ENCODE data around the gene XIAP.
"Not testable (repeated sequence)": the region's sequence is repeated elsewhere in the genome, so short reads cannot be mapped to it uniquely, and the experiment has no call there.

Gene XIAP

DNA sequence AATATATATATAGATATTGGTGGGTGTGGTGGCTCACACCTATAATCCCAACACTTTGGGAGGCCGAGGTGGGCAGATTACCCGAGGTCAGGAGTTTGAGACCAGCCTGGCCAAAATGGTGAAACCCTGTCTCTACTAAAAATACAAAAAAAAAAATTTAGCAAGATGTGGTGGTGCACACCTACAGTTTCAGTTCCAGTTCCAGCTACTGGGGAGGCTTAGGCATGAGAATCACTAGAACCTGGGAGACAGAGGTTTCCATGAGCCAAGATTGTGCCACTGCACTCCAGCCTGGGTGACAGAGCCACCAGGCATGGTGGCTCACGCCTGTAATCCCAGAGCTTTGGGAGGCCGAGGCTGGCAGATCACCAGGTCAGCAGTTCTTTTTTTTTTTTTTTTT is 14.7 kb upstream of the XIAP start:
- H3K27ac ChIP-seq (ENCODE audit: low read depth, low read length); H3K4me1 ChIP-seq (ENCODE audit: control insufficient read depth in 1 of 2, insufficient read depth in 2 of 2, low read length in 2 of 2); H3K9ac ChIP-seq (ENCODE audit: low read depth in 1 of 2, low read length in 2 of 2); H3K9me3 ChIP-seq (ENCODE audit: control insufficient read depth in 1 of 2, low read length in 2 of 2); H3K27me3 ChIP-seq (ENCODE audit: control insufficient read depth in 1 of 2, insufficient read depth in 2 of 2, low read length in 2 of 2); H3K36me3 ChIP-seq (ENCODE audit: control insufficient read depth in 1 of 2, insufficient read depth in 2 of 2, low read length in 2 of 2); H3K4me3 ChIP-seq (ENCODE audit: low read depth in 1 of 2, low read length in 2 of 2): not testable (repeated sequence)

DNA sequence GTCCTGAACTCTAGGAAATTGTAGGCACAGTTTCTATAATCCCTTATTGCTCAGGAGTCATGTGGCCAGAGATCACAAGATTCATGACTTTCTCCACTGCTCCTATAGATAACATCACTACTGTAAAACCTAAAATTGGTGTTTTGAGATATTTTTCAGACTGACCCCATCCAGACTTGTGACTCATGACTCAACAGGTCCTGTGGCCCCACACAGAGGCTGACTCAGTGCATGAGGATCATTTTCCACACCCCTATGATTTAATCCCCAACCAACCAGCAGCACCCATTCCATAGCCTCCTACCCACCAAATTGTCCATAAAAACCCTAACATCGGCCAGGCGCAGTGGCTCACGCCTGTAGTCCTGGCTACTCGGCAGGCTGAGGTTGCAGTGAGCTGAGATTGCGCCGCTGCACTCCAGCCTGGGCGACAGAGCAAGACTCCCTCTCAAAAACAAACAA is 13.2 kb upstream of the XIAP start:
- Histone ChIP-seq H3K36me3 (ENCODE audit: control insufficient read depth in 1 of 2, insufficient read depth in 2 of 2, low read length in 2 of 2) (no peaks in the 10 kb centered on the region), H3K27ac (ENCODE audit: low read depth, low read length) (no peak overlapping the region), H3K4me3 (ENCODE audit: low read depth in 1 of 2, low read length in 2 of 2) (no peak overlapping the region), H3K27me3 (ENCODE audit: control insufficient read depth in 1 of 2, insufficient read depth in 2 of 2, low read length in 2 of 2) (no peaks in the 10 kb centered on the region), H3K9me3 (ENCODE audit: control insufficient read depth in 1 of 2, low read length in 2 of 2) (no peaks in the 10 kb centered on the region), H3K4me1 (ENCODE audit: control insufficient read depth in 1 of 2, insufficient read depth in 2 of 2, low read length in 2 of 2) (no peaks in the 10 kb centered on the region), H3K9ac (ENCODE audit: low read depth in 1 of 2, low read length in 2 of 2) (no peak overlapping the region)

DNA sequence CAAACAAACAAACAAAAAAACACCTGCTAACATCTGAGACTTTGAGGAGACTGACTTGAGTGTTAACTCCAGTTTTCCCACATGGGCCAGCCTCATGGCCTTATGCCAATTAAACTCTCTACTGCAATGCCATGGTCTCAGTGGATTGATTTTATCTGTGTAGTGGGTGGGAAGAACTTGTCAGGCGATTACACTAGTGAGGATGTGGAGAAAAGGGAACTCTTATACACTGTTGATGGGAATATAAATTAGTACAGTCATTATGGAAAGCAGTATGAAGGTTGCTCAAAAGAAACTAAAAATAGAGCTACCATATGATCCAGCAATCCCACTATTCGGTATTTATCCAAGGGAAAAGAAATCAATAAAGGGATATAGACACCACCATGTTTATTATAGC is 12.8 kb upstream of the XIAP start:
- no peaks in the 10 kb centered on the region for H3K9me3 ChIP-seq (ENCODE audit: control insufficient read depth in 1 of 2, low read length in 2 of 2)
- H3K27me3 ChIP-seq (ENCODE audit: control insufficient read depth in 1 of 2, insufficient read depth in 2 of 2, low read length in 2 of 2), result no peaks in the 10 kb centered on the region
- no peak overlapping the region for H3K9ac ChIP-seq (ENCODE audit: low read depth in 1 of 2, low read length in 2 of 2)
- H3K36me3 ChIP-seq (ENCODE audit: control insufficient read depth in 1 of 2, insufficient read depth in 2 of 2, low read length in 2 of 2), result no peaks in the 10 kb centered on the region
- no peak overlapping the region for H3K27ac ChIP-seq (ENCODE audit: low read depth, low read length)
- H3K4me1 ChIP-seq (ENCODE audit: control insufficient read depth in 1 of 2, insufficient read depth in 2 of 2, low read length in 2 of 2), result no peaks in the 10 kb centered on the region
- H3K4me3 ChIP-seq (ENCODE audit: low read depth in 1 of 2, low read length in 2 of 2), result no peak overlapping the region

DNA sequence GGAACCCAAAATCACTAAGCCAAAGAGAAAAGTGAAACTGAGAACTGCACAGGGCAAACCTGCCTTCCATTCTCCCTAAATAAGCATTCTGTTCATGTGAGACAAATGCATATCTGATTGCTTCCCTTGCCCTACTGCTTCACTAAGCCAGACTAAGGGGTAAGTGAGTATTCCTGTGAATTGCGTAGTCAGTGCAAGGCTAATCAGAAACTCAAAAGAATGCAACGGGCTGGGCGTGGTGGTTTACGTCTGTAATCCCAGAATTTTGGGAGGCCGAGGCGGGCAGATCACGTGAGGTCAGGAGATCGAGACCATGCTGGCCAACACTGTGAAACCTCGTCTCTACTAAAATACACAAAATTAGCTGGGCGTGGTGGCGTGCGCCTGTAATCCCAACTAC is 10.8 kb upstream of the XIAP start:
- no peak overlapping the region for H3K27ac ChIP-seq (ENCODE audit: low read depth, low read length)
- no peak overlapping the region for H3K4me3 ChIP-seq (ENCODE audit: low read depth in 1 of 2, low read length in 2 of 2)
- no peaks in the 10 kb centered on the region for H3K9me3 ChIP-seq (ENCODE audit: control insufficient read depth in 1 of 2, low read length in 2 of 2)
- H3K9ac ChIP-seq (ENCODE audit: low read depth in 1 of 2, low read length in 2 of 2), result no peak overlapping the region
- H3K36me3 ChIP-seq (ENCODE audit: control insufficient read depth in 1 of 2, insufficient read depth in 2 of 2, low read length in 2 of 2), result no peaks in the 10 kb centered on the region
- no peaks in the 10 kb centered on the region for H3K4me1 ChIP-seq (ENCODE audit: control insufficient read depth in 1 of 2, insufficient read depth in 2 of 2, low read length in 2 of 2)
- H3K27me3 ChIP-seq (ENCODE audit: control insufficient read depth in 1 of 2, insufficient read depth in 2 of 2, low read length in 2 of 2), result no peaks in the 10 kb centered on the region

DNA sequence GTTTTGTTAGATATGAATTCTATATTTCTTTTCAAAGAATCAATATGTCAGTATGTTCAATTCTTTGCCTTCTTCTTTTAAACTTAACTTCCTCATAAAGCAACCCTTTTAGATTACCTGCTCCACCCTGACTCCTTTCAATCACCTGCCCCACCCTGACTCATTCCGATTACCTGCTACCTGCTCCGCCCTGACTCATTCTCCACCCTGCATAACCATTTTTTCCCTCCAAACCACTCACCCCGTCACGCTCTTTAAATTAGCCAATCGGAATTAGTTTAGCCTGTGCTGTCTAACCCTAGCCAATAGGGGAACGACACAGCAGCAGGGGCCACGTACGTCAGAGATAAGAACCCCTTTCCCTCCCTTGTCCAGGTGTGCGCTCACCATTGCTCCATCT is 9.9 kb upstream of the XIAP start:
- not testable (repeated sequence) for H3K27ac ChIP-seq (ENCODE audit: low read depth, low read length); H3K9ac ChIP-seq (ENCODE audit: low read depth in 1 of 2, low read length in 2 of 2); H3K4me1 ChIP-seq (ENCODE audit: control insufficient read depth in 1 of 2, insufficient read depth in 2 of 2, low read length in 2 of 2); H3K4me3 ChIP-seq (ENCODE audit: low read depth in 1 of 2, low read length in 2 of 2); H3K27me3 ChIP-seq (ENCODE audit: control insufficient read depth in 1 of 2, insufficient read depth in 2 of 2, low read length in 2 of 2); H3K9me3 ChIP-seq (ENCODE audit: control insufficient read depth in 1 of 2, low read length in 2 of 2); H3K36me3 ChIP-seq (ENCODE audit: control insufficient read depth in 1 of 2, insufficient read depth in 2 of 2, low read length in 2 of 2)

DNA sequence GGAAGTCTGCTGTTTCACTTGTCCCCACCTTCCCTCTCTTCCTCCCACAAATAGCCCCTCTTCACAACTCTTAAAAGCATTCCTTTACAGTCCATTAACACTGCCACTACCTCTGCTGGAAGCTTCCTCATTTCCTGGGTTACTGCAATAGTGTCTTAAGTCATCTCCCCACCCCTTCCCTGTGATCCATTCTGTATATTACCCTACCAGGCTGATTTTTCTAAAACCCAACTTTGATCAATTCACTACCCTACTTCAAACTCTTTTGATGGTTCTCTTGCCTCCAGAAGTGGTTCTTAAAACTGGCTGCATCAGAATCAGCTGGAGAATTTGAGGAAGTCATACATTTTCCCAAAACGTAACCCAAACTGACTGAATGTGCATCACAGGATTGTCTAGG is 8.8 kb upstream of the XIAP start:
- Histone ChIP-seq H3K9me3 (ENCODE audit: control insufficient read depth in 1 of 2, low read length in 2 of 2) (no peaks in the 10 kb centered on the region), H3K36me3 (ENCODE audit: control insufficient read depth in 1 of 2, insufficient read depth in 2 of 2, low read length in 2 of 2) (no peaks in the 10 kb centered on the region), H3K9ac (ENCODE audit: low read depth in 1 of 2, low read length in 2 of 2) (no peak overlapping the region), H3K4me1 (ENCODE audit: control insufficient read depth in 1 of 2, insufficient read depth in 2 of 2, low read length in 2 of 2) (no peaks in the 10 kb centered on the region), H3K4me3 (ENCODE audit: low read depth in 1 of 2, low read length in 2 of 2) (no peak overlapping the region), H3K27ac (ENCODE audit: low read depth, low read length) (no peak overlapping the region), H3K27me3 (ENCODE audit: control insufficient read depth in 1 of 2, insufficient read depth in 2 of 2, low read length in 2 of 2) (no peaks in the 10 kb centered on the region)

DNA sequence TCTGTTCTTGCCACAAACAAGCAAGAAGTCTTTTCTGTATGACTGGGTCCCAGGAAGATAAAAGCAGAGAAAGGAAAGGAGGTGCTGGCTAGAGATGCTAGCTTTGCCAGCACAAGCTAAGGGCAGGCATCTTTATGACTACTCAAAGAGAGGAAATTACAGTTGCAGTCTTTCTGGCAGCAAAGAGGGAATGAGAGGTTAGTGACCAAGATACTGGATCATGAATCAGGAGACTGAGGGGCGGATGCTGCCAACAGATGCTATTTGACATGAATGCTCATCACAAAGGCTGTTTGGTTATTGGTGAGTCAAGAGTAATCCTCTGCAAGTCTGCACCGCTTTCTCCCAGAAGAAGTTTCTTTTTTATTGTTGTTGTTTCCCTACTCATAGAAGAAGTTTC is 5.5 kb upstream of the XIAP start:
- H3K4me1 ChIP-seq (ENCODE audit: control insufficient read depth in 1 of 2, insufficient read depth in 2 of 2, low read length in 2 of 2), result peaks cover 3 to 7% of the 10 kb centered on the region in 2 donors
- H3K27me3 ChIP-seq (ENCODE audit: control insufficient read depth in 1 of 2, insufficient read depth in 2 of 2, low read length in 2 of 2), result no peaks in the 10 kb centered on the region
- no peaks in the 10 kb centered on the region for H3K36me3 ChIP-seq (ENCODE audit: control insufficient read depth in 1 of 2, insufficient read depth in 2 of 2, low read length in 2 of 2)
- H3K9me3 ChIP-seq (ENCODE audit: control insufficient read depth in 1 of 2, low read length in 2 of 2), result no peaks in the 10 kb centered on the region
- no peak overlapping the region for H3K9ac ChIP-seq (ENCODE audit: low read depth in 1 of 2, low read length in 2 of 2)
- no peak overlapping the region for H3K4me3 ChIP-seq (ENCODE audit: low read depth in 1 of 2, low read length in 2 of 2)
- no peak overlapping the region for H3K27ac ChIP-seq (ENCODE audit: low read depth, low read length)

DNA sequence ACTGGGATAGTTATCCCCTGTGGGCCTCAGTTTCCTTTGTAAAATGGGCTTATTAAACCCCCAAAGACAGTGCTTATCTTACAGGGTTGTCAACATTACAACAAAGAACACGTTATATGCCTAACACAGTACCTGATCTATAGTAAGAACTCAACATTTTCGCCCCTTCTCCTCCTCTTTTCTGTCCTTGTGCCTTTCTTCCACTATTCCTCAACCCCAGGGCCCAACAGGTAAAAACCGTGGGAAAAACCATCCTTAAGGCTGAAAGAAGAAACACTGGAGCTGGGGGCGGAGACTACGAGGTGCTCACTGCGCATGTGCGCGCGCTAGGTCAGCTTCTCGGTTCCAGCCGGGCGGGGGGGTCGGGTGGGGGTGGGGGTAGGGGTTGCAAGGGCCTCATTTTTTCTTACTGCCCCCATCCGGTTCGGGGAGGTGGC is 426 bp upstream of the XIAP start:
- Histone ChIP-seq H3K36me3 (ENCODE audit: control insufficient read depth in 1 of 2, insufficient read depth in 2 of 2, low read length in 2 of 2) (no peaks in the 10 kb centered on the region), H3K4me1 (ENCODE audit: control insufficient read depth in 1 of 2, insufficient read depth in 2 of 2, low read length in 2 of 2) (peaks cover 3 to 7% of the 10 kb centered on the region in 2 donors), H3K27ac (ENCODE audit: low read depth, low read length) (peak overlapping the region; percentile 94), H3K4me3 (ENCODE audit: low read depth in 1 of 2, low read length in 2 of 2) (peak overlapping the region; percentile 66 to 79), H3K9ac (ENCODE audit: low read depth in 1 of 2, low read length in 2 of 2) (peak overlapping the region; percentile 74), H3K27me3 (ENCODE audit: control insufficient read depth in 1 of 2, insufficient read depth in 2 of 2, low read length in 2 of 2) (no peaks in the 10 kb centered on the region), H3K9me3 (ENCODE audit: control insufficient read depth in 1 of 2, low read length in 2 of 2) (no peaks in the 10 kb centered on the region)

DNA sequence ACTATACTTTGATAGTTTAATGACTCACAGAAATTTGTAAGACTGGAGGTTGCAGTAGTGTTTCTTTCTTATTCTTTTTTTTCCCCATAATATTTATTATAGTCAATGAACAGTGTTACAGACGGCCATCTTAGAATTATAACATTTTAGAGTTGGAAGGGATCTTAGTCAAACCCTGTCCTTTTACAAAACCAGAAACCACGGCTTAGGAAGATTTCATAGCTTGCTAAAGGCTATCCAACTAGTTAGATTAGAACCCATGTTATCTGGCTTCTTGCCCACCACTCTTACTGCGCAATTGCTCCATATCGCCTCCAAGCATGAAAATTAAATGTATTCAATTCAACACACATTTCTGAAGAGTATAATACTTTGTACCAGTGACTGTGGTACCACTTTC is 1.1 kb downstream of the XIAP start:
- no peaks in the 10 kb centered on the region for H3K36me3 ChIP-seq (ENCODE audit: control insufficient read depth in 1 of 2, insufficient read depth in 2 of 2, low read length in 2 of 2)
- no peaks in the 10 kb centered on the region for H3K9me3 ChIP-seq (ENCODE audit: control insufficient read depth in 1 of 2, low read length in 2 of 2)
- H3K27ac ChIP-seq (ENCODE audit: low read depth, low read length), result peak overlapping the region; percentile 94
- H3K9ac ChIP-seq (ENCODE audit: low read depth in 1 of 2, low read length in 2 of 2), result peak overlapping the region; percentile 69 to 74
- peak overlapping the region; percentile 73 to 79 for H3K4me3 ChIP-seq (ENCODE audit: low read depth in 1 of 2, low read length in 2 of 2)
- peaks cover 3 to 7% of the 10 kb centered on the region in 2 donors for H3K4me1 ChIP-seq (ENCODE audit: control insufficient read depth in 1 of 2, insufficient read depth in 2 of 2, low read length in 2 of 2)
- H3K27me3 ChIP-seq (ENCODE audit: control insufficient read depth in 1 of 2, insufficient read depth in 2 of 2, low read length in 2 of 2), result no peaks in the 10 kb centered on the region

DNA sequence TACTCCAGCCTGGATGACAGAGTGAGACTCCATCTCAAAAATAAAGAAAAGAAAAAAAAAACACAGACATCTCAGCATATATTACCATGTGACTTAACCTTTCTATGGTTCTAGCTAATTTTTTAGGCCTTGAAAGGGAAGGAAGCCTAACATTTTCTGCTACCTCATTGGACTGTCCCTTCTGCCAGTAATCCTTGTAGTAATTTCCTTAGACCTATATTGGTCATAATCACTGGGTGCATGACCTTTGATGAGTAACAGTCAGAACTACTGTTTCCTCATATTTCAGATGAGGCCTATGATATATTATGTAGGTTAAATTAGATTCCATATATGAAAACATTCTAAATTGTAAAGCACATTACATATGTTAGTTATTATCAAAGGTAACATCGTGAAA is 9.6 kb downstream of the XIAP start:
- Histone ChIP-seq H3K27me3 (ENCODE audit: control insufficient read depth in 1 of 2, insufficient read depth in 2 of 2, low read length in 2 of 2) (no peaks in the 10 kb centered on the region), H3K9me3 (ENCODE audit: control insufficient read depth in 1 of 2, low read length in 2 of 2) (no peaks in the 10 kb centered on the region), H3K36me3 (ENCODE audit: control insufficient read depth in 1 of 2, insufficient read depth in 2 of 2, low read length in 2 of 2) (no peaks in the 10 kb centered on the region), H3K4me3 (ENCODE audit: low read depth in 1 of 2, low read length in 2 of 2) (no peak overlapping the region), H3K9ac (ENCODE audit: low read depth in 1 of 2, low read length in 2 of 2) (no peak overlapping the region), H3K27ac (ENCODE audit: low read depth, low read length) (no peak overlapping the region), H3K4me1 (ENCODE audit: control insufficient read depth in 1 of 2, insufficient read depth in 2 of 2, low read length in 2 of 2) (peaks cover 0 to 2% of the 10 kb centered on the region in 2 donors)

DNA sequence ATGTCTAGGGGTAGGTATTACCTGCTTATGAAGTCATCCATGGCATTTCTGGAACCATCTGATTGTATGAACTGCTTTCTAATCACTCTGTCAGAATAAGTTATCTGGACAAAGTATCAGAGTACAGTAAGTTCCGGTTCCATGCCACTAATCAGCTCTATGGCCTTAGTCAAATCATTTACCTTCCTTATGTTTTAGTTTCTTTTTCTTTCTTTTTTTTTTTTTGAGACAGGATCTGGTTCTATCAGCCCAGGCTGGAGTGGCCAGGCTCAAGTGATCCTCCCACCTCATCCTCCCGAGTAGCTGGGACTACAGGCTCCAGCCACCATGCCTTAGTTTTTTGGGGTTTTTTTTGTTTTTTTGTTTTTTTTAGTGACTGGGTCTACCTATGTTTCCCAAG is 11.5 kb downstream of the XIAP start:
- no peak overlapping the region for H3K27ac ChIP-seq (ENCODE audit: low read depth, low read length)
- no peak overlapping the region for H3K4me3 ChIP-seq (ENCODE audit: low read depth in 1 of 2, low read length in 2 of 2)
- peaks cover 0 to 2% of the 10 kb centered on the region in 2 donors for H3K4me1 ChIP-seq (ENCODE audit: control insufficient read depth in 1 of 2, insufficient read depth in 2 of 2, low read length in 2 of 2)
- no peaks in the 10 kb centered on the region for H3K27me3 ChIP-seq (ENCODE audit: control insufficient read depth in 1 of 2, insufficient read depth in 2 of 2, low read length in 2 of 2)
- H3K9me3 ChIP-seq (ENCODE audit: control insufficient read depth in 1 of 2, low read length in 2 of 2), result no peaks in the 10 kb centered on the region
- H3K9ac ChIP-seq (ENCODE audit: low read depth in 1 of 2, low read length in 2 of 2), result no peak overlapping the region
- H3K36me3 ChIP-seq (ENCODE audit: control insufficient read depth in 1 of 2, insufficient read depth in 2 of 2, low read length in 2 of 2), result no peaks in the 10 kb centered on the region

Data from duodenal mucosa (tissue), 2 donors.